RWPE1 (cell line): ENCODE results near the gene ZMIZ1.
A peak's percentile ranks its signal among the peaks of the same experiment; 100 is the strongest.

Source experiments
- CTCF ChIA-PET: fragments of 350-600 bp; sonication (Branson Sonifier 250); formaldehyde crosslinking; extraction: SDS; loops from one replicate; lab custom pipeline; 2021; lab: Yijun Ruan, JAX
- POLR2A ChIA-PET: fragments of 400-600 bp; formaldehyde crosslinking; extraction: SDS; loops from one replicate; lab custom pipeline; 2020; ENCODE audit warnings: antibody characterized with exemption; ENCODE audit not compliant: low non-redundant PET; lab: Yijun Ruan, JAX
- DNase-seq: peaks from one replicate; pipeline ENCODE4 v3.0.0; 2012; ENCODE audit warnings: low spot score
- H3K27ac ChIP-seq: fragments of 450-650 bp; 2 replicates; pipeline ENCODE4 v1.5.1; 2017
- TF ChIP-seq, protein P1 (sequence below): fragments of 450-650 bp; conservative IDR thresholded peaks from 2 replicates; pipeline ENCODE4 v1.5.1; 2017; ENCODE audit warnings: low read depth, mild to moderate bottlenecking

The ZMIZ1 gene

GRCh38 chr10:79059859-79060379, 8.8 kb upstream of the ZMIZ1 start:
- CTCF ChIA-PET = interaction anchor here (0.6 kb wide), 2 partner anchors 165 to 303 kb away, joined by 3 to 4 read pairs; no protein-coding TSS in a partner anchor
- DNase-seq = no peak
- POLR2A ChIA-PET = no interaction called here
- TF ChIP-seq, protein P1, sequence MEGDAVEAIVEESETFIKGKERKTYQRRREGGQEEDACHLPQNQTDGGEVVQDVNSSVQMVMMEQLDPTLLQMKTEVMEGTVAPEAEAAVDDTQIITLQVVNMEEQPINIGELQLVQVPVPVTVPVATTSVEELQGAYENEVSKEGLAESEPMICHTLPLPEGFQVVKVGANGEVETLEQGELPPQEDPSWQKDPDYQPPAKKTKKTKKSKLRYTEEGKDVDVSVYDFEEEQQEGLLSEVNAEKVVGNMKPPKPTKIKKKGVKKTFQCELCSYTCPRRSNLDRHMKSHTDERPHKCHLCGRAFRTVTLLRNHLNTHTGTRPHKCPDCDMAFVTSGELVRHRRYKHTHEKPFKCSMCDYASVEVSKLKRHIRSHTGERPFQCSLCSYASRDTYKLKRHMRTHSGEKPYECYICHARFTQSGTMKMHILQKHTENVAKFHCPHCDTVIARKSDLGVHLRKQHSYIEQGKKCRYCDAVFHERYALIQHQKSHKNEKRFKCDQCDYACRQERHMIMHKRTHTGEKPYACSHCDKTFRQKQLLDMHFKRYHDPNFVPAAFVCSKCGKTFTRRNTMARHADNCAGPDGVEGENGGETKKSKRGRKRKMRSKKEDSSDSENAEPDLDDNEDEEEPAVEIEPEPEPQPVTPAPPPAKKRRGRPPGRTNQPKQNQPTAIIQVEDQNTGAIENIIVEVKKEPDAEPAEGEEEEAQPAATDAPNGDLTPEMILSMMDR = no peak
- no peak overlapping the region for H3K27ac ChIP-seq

DNA sequence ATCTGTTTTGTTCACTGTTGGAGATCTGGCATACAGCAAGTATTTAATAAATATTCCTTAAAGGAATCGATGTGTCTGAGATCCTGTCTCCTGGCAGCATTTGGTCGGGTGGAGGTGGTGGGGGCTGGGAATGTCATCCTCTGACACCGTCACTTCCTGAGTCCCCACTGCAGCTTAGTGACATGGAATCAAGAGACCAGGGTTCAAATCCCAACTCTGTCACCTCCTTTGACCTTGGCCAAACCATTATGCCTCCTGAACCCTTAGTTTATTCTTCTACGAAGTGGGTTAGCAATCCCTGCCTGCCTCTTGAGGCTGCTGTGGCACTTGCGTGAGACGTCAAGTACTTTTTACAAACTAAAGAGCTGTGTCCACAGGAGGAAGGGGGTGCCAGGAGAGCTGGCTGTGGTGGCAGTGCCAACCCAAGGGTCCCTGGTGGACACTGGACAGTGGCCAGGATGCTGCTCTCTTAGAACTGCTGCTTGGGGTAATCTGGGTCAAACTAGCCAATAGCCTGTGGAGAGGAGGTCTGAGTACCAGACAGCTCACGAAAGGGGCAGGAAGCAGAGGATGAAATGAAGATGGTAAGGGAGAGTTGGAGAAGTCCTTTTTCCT, 8.0 kb upstream of the ZMIZ1 start:
- TF ChIP-seq, protein P1 = no peak
- DNase-seq = no peak
- ChIA-PET POLR2A (no interaction called here), CTCF (interaction anchor here (0.6 to 0.9 kb wide), 3 partner anchors 73 to 304 kb away, joined by 3 to 4 read pairs (median 3); no protein-coding TSS in a partner anchor)
- no peak overlapping the region for H3K27ac ChIP-seq

DNA sequence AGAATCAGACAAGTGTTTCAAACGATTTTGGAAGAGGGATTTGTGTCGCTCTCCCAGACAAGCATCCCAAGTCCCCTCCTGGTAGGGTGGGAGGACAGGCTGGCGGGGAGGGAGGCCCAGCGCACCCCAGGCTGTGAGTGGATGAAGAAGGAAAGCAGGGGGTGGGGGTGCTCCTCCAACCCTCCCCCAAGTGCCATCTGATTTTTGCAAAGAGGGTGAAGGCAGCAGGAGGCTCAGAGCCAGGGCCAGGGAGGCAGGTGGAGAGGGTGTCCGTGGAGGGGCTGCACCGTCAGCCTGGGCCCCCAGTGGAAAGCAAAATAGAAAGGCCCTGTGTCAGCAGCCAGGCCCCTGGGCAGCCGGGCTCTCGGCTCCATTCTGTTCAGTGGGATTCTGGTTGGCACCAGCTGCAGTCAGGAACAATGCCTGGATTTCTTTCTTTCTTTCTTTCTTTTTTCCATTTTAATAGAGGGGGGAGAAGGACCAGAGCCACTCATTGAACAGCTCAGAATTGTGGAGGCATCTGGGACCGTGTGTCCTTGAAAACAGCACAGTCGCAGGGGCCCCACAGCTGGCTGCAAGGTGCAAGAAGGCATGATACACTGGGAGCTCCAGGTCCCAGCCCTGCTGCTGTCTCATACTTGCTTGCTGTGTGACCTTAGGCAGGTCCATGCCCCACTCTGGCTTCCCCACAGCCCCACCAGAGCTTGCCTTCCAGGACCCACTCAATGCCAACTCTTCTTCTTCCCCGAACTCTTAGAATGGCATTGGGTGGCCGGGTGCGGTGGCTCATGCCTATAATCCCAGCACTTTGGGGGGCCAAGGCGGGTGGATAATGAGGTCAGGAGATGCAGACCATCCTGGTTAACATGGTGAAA, 7.1 kb upstream of the ZMIZ1 start:
- H3K27ac ChIP-seq = peak overlapping the region; percentile 7; the same call in 1 of the 2 replicates
- TF ChIP-seq, protein P1 = no peak
- DNase-seq = no peak
- CTCF ChIA-PET = interaction anchor here (0.6 to 0.7 kb wide), 2 partner anchors 14 to 74 kb away, joined by 3 read pairs; no protein-coding TSS in a partner anchor
- POLR2A ChIA-PET = interaction anchor here (0.6 kb wide), 1 partner anchor 79 kb away, joined by 5 read pairs; no protein-coding TSS in a partner anchor

- CTCF ChIA-PET = interaction anchor here (0.5 kb wide), 1 partner anchor 296 kb away, joined by 3 read pairs; no protein-coding TSS in a partner anchor
These were observed 5.7 kb upstream of the ZMIZ1 start for GRCh38 chr10:79063071-79063491.

DNA sequence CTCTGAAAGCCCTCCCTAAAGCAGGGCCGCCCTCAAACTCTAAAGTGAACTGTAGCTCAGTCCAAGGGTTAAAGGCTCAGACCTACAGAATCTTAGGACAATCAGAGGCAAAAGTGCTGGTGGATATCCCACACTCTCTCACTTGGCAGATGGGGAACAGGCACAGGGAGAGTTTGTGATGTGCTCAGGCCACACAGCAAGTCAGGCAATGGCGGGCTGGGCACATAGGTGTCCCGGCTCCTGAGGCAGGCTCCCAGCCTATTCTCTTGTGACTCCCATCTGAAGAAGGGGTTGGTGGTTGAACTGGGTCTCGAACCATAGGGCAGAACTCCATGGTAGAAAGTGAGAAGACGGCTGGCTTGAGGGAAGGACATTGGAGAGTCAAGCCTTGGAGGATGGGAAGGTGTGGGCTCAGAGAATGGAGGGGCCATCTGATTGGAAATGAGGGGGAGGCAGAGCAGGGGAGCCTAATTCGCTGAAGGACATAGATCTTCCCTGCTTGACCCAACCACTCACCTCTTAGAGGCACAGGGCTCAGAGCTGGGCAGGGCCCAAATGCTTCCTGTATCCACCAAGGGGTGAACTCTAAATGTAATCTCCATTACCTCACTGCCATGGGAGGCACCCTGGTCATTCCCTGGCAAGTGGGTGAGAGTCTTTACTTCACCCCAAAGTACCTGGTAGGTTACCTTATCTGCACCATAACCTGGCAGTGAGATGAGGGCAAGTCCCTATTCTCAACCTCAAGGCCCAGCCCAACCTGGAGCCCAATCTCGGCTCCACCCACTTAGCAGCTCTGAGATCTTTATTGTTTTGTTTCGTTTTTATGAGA, 4.9 kb upstream of the ZMIZ1 start:
- ChIA-PET CTCF (interaction anchor here (0.5 kb wide), 1 partner anchor 297 kb away, joined by 3 read pairs; no protein-coding TSS in a partner anchor), POLR2A (interaction anchor here (0.5 kb wide), 1 partner anchor 14 kb away, joined by 3 read pairs; no protein-coding TSS in a partner anchor)
- no peak overlapping the region; the same call in 1 of the 2 replicates for H3K27ac ChIP-seq
- TF ChIP-seq, protein P1 = no peak
- DNase-seq = no peak

More at GRCh38 chr10:79063071-79063491, 5.7 kb upstream of the ZMIZ1 start:
- H3K27ac ChIP-seq = no peak overlapping the region
- POLR2A ChIA-PET = interaction anchor here (0.5 kb wide), 1 partner anchor 15 kb away, joined by 3 read pairs; no protein-coding TSS in a partner anchor
- TF ChIP-seq, protein P1 = no peak
- DNase-seq = no peak
